ENCODE data around the gene PPIL6.

PPIL6 gene

GRCh38 chr6:109356237-109356636 is 84.2 kb downstream of the PPIL6 start:
- TF ChIP-seq, protein P1, sequence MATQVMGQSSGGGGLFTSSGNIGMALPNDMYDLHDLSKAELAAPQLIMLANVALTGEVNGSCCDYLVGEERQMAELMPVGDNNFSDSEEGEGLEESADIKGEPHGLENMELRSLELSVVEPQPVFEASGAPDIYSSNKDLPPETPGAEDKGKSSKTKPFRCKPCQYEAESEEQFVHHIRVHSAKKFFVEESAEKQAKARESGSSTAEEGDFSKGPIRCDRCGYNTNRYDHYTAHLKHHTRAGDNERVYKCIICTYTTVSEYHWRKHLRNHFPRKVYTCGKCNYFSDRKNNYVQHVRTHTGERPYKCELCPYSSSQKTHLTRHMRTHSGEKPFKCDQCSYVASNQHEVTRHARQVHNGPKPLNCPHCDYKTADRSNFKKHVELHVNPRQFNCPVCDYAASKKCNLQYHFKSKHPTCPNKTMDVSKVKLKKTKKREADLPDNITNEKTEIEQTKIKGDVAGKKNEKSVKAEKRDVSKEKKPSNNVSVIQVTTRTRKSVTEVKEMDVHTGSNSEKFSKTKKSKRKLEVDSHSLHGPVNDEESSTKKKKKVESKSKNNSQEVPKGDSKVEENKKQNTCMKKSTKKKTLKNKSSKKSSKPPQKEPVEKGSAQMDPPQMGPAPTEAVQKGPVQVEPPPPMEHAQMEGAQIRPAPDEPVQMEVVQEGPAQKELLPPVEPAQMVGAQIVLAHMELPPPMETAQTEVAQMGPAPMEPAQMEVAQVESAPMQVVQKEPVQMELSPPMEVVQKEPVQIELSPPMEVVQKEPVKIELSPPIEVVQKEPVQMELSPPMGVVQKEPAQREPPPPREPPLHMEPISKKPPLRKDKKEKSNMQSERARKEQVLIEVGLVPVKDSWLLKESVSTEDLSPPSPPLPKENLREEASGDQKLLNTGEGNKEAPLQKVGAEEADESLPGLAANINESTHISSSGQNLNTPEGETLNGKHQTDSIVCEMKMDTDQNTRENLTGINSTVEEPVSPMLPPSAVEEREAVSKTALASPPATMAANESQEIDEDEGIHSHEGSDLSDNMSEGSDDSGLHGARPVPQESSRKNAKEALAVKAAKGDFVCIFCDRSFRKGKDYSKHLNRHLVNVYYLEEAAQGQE (IDR thresholded peaks at IDR 0.05; ENCODE audit: insufficient read depth in 1 of 2, low read depth in 2 of 2, low read length in 2 of 2) = no peak
- TF ChIP-seq FOXP2 (optimal IDR thresholded peaks at IDR 0.05; ENCODE audit: borderline replicate concordance, extremely low read depth, extremely low read length, insufficient read depth) (no peak), POLR2AphosphoS5 (IDR thresholded peaks at IDR 0.05; ENCODE audit: low read depth, low read length) (no peak), SIN3A (IDR thresholded peaks at IDR 0.05; ENCODE audit: borderline replicate concordance, insufficient read depth, low read length) (no peak), TAF1 (IDR thresholded peaks at IDR 0.05; ENCODE audit: borderline replicate concordance, insufficient read depth, low read length) (no peak)

DNA sequence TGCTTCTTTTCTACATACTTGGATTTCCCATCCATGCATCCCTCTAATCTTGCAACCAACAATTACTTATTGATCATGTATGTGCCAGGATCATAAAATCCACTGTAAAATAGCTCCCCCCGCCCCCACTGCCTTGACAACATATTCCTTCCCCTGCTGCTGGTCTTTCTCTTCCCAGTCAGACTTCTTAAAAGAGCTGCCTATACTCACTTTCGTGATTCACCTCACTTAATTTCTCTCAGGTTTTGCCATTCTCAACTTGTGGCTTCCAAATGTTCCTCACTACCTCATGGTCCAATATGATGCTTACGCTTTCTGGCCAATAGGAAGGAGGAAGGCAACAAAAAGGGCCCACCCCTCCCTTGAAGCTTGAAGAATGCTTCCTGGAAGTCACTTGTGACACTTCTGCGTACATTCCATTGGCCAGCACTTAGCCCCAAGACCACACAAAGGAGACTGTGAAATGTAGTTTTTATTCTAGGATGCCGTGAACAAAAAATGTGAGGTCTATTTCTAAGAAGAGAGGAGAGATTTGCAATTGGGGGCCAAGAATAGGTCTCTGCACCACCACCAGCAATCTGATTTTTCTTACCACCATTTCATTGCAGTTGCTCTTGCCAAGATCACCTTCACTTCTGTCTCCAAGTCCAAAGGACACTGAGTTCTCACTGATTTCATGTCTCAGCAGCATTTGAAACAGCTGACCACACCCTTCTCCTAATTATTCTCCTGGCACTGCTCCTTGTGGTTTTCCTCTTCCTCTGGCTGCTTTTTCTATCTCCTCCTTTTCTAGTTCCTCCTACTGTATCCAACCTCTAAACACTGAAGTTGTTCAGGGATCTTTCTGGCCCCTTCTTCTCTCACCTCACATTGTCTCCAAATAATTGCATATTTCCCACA is 88.9 kb downstream of the PPIL6 start:
- TF ChIP-seq FOXP2 (optimal IDR thresholded peaks at IDR 0.05; ENCODE audit: borderline replicate concordance, extremely low read depth, extremely low read length, insufficient read depth) (no peak), POLR2AphosphoS5 (IDR thresholded peaks at IDR 0.05; ENCODE audit: low read depth, low read length) (no peak), SIN3A (IDR thresholded peaks at IDR 0.05; ENCODE audit: borderline replicate concordance, insufficient read depth, low read length) (no peak), TAF1 (IDR thresholded peaks at IDR 0.05; ENCODE audit: borderline replicate concordance, insufficient read depth, low read length) (no peak)
- TF ChIP-seq, protein P1 (IDR thresholded peaks at IDR 0.05; ENCODE audit: insufficient read depth in 1 of 2, low read depth in 2 of 2, low read length in 2 of 2) = no peak

GRCh38 chr6:109349419-109349987 is 90.9 kb downstream of the PPIL6 start:
- TF ChIP-seq POLR2AphosphoS5 (IDR thresholded peaks at IDR 0.05; ENCODE audit: low read depth, low read length) (no peak), SIN3A (IDR thresholded peaks at IDR 0.05; ENCODE audit: borderline replicate concordance, insufficient read depth, low read length) (no peak), FOXP2 (optimal IDR thresholded peaks at IDR 0.05; ENCODE audit: borderline replicate concordance, extremely low read depth, extremely low read length, insufficient read depth) (no peak), TAF1 (IDR thresholded peaks at IDR 0.05; ENCODE audit: borderline replicate concordance, insufficient read depth, low read length) (no peak)
- TF ChIP-seq, protein P1 (IDR thresholded peaks at IDR 0.05; ENCODE audit: insufficient read depth in 1 of 2, low read depth in 2 of 2, low read length in 2 of 2) = no peak

DNA sequence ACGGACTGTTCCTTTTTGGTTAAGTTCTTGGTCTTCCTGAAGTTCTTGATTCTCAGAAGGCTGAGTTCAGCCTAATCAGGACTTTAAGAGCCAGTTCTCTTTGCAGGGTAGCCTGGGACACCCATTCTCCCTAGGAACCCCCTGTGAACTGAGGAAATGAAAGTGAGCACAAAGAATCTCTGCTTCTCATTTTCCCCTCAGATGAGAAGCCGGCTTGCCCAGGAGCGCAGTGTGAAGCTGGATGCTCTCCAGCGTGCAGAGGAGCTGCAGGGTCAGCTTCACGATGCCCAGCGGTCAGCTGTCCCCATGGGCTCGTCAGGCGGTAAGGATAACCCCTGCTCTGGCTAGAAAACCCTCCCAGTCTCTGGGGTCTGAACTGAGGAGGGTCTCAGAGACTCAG is 92.2 kb downstream of the PPIL6 start:
- no peak for TF ChIP-seq TAF1 (IDR thresholded peaks at IDR 0.05; ENCODE audit: borderline replicate concordance, insufficient read depth, low read length)
- TF ChIP-seq SIN3A (IDR thresholded peaks at IDR 0.05; ENCODE audit: borderline replicate concordance, insufficient read depth, low read length) = no peak
- TF ChIP-seq FOXP2 (optimal IDR thresholded peaks at IDR 0.05; ENCODE audit: borderline replicate concordance, extremely low read depth, extremely low read length, insufficient read depth) = no peak
- TF ChIP-seq, protein P1 (IDR thresholded peaks at IDR 0.05; ENCODE audit: insufficient read depth in 1 of 2, low read depth in 2 of 2, low read length in 2 of 2) = no peak
- no peak for TF ChIP-seq POLR2AphosphoS5 (IDR thresholded peaks at IDR 0.05; ENCODE audit: low read depth, low read length)
